Measurements from ENCODE around the gene PTPN21.

DNA sequence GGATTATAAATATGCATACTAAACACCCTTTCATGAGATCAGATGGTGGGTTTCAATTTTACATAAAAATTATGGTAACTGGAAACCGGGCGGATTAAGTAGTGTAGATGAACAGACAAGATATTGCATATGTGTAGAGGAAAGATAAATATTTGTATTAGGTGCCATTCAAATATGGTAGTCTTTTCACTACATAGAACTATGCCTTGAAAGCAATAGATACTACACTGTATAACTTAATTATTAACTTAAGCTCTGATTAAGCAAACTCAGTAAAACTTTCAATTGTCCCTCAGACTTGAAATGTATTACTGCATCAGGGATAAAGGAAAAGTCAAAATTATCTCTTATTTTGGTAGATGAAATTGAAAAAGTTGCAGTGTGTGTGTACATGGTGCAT lies 1.9 kb downstream of the PTPN21 start:
- TF ChIP-seq, protein P1, sequence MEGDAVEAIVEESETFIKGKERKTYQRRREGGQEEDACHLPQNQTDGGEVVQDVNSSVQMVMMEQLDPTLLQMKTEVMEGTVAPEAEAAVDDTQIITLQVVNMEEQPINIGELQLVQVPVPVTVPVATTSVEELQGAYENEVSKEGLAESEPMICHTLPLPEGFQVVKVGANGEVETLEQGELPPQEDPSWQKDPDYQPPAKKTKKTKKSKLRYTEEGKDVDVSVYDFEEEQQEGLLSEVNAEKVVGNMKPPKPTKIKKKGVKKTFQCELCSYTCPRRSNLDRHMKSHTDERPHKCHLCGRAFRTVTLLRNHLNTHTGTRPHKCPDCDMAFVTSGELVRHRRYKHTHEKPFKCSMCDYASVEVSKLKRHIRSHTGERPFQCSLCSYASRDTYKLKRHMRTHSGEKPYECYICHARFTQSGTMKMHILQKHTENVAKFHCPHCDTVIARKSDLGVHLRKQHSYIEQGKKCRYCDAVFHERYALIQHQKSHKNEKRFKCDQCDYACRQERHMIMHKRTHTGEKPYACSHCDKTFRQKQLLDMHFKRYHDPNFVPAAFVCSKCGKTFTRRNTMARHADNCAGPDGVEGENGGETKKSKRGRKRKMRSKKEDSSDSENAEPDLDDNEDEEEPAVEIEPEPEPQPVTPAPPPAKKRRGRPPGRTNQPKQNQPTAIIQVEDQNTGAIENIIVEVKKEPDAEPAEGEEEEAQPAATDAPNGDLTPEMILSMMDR (IDR thresholded peaks at IDR 0.05) = no peak
- no peak for TF ChIP-seq POLR2A (IDR thresholded peaks at IDR 0.05)
- TF ChIP-seq POLR2AphosphoS5 (IDR thresholded peaks at IDR 0.05) = no peak
